Breast epithelium (tissue), 4 donors: ENCODE results near the gene BMI1. TPM values are rescaled to one million over a fixed set of nuclear protein-coding genes. Genes with fewer than 3 reads are reported as not detected.

Source experiments
- DNase-seq, 2 donors: peaks; one replicate each; pipeline ENCODE4 v3.0.0-alpha.2; 2019; ENCODE audit warnings: low spot score in 2 of 2
- H3K27ac ChIP-seq, 2 donors: fragments of 200-600 bp; sonication (generic) in 1 of 2; one replicate each; pipeline ENCODE4 v1.5.1; 2016 to 2019; ENCODE audit warnings: mild to moderate bottlenecking in 1 of 2
- H3K27me3 ChIP-seq, 2 donors: fragments of 200-600 bp; sonication (generic) in 1 of 2; one replicate each; pipeline versions ENCODE4 v1.5.1 to v1.6.0; 2017 to 2019; ENCODE audit warnings: control low read depth in 1 of 2, mild to moderate bottlenecking in 1 of 2
- H3K36me3 ChIP-seq: fragments of 200-600 bp; one replicate; pipeline ENCODE4 v1.5.1; 2019
- H3K4me1 ChIP-seq, 2 donors: fragments of 200-600 bp; sonication (generic); one replicate each; pipeline ENCODE4 v1.5.1; 2016 to 2019; ENCODE audit warnings: control low read depth in 1 of 2
- H3K4me3 ChIP-seq, 3 donors: fragments of 200-600 bp; sonication (generic); 1 replicate in 2 of 3; 2 replicates in 1 of 3; pipeline ENCODE4 v1.5.1; 2016 to 2019; ENCODE audit warnings: mild to moderate bottlenecking in 3 of 3, moderate library complexity in 2 of 3
- H3K9me3 ChIP-seq, 2 donors: fragments of 200-600 bp; sonication (generic) in 1 of 2; one replicate each; pipeline ENCODE4 v1.5.1; 2016 to 2019; ENCODE audit warnings: control low read depth in 1 of 2
- CTCF ChIP-seq, 3 donors: fragments of 450-650 bp; IDR thresholded peaks; one replicate each; pipeline ENCODE4 v1.5.1; 2016 to 2017; ENCODE audit warnings: antibody characterized with exemption in 3 of 3, mild to moderate bottlenecking in 3 of 3, moderate library complexity in 3 of 3
- POLR2A ChIP-seq: fragments of 450-650 bp; IDR thresholded peaks from one replicate; pipeline ENCODE4 v1.6.1; 2016; ENCODE audit warnings: antibody characterized with exemption, mild to moderate bottlenecking, moderate library complexity
- POLR2AphosphoS5 ChIP-seq, 3 donors: sonication (generic); formaldehyde crosslinking; IDR thresholded peaks; one replicate each; pipeline ENCODE4 v1.6.1; 2017; ENCODE audit warnings: antibody characterized with exemption in 3 of 3
- intact Hi-C: fragments of 100-400 bp; cut with DNase I; formaldehyde crosslinking; loops from one replicate; pipeline ENCODE4 v1.15.1; 2023; ENCODE audit warnings: low total_unique reads
- total RNA-seq, 3 donors: library from RNA; depleted of rRNA; stranded (reverse); fragments of >200 nt; gene quantifications; one replicate each; pipeline ENCODE4 v1.1.0, GENCODE V29; 2016

The BMI1 gene
- total RNA-seq, 3 donors from 2014 or later: 48.5 to 92.3 (median 68.5) TPM

- intact Hi-C loops: no loop called here
These were observed 49.4 kb downstream of the BMI1 start for GRCh38 chr10:22370320-22370719.

GRCh38 chr10:22372298-22372697, 51.4 kb downstream of the BMI1 start:
- Histone ChIP-seq H3K9me3 (no peaks in the 10 kb centered on the region), H3K4me1 (no peaks in the 10 kb centered on the region), H3K27ac (no peak overlapping the region), H3K27me3 (no peaks in the 10 kb centered on the region), H3K4me3 (no peak overlapping the region), H3K36me3 (no peaks in the 10 kb centered on the region)
- TF ChIP-seq POLR2AphosphoS5 (IDR thresholded peaks at IDR 0.05) (no peak), POLR2A (no peak), CTCF (IDR thresholded peaks at IDR 0.05) (no peak)
- intact Hi-C loops: no loop called here
- DNase-seq: no peak

More at GRCh38 chr10:22370320-22370719, 49.4 kb downstream of the BMI1 start:
- Histone ChIP-seq H3K36me3 (no peaks in the 10 kb centered on the region), H3K4me3 (no peak overlapping the region), H3K27me3 (no peaks in the 10 kb centered on the region), H3K27ac (no peak overlapping the region), H3K9me3 (no peaks in the 10 kb centered on the region), H3K4me1 (no peaks in the 10 kb centered on the region)
- TF ChIP-seq POLR2A (no peak), POLR2AphosphoS5 (IDR thresholded peaks at IDR 0.05) (no peak), CTCF (IDR thresholded peaks at IDR 0.05) (no peak)
- no peak for DNase-seq

- intact Hi-C loops: no loop called here
- DNase-seq: no peak
- Histone ChIP-seq H3K4me1 (no peaks in the 10 kb centered on the region), H3K27me3 (no peaks in the 10 kb centered on the region), H3K9me3 (no peaks in the 10 kb centered on the region), H3K36me3 (no peaks in the 10 kb centered on the region), H3K4me3 (no peak overlapping the region), H3K27ac (no peak overlapping the region)
- TF ChIP-seq CTCF (IDR thresholded peaks at IDR 0.05) (no peak), POLR2A (no peak), POLR2AphosphoS5 (IDR thresholded peaks at IDR 0.05) (no peak)
These were observed 52.0 kb downstream of the BMI1 start for GRCh38 chr10:22372917-22373316.

- no peak for TF ChIP-seq POLR2AphosphoS5 (IDR thresholded peaks at IDR 0.05)
- no peak for TF ChIP-seq POLR2A
- no peak for TF ChIP-seq CTCF (IDR thresholded peaks at IDR 0.05)
These were observed 53.7 kb downstream of the BMI1 start for GRCh38 chr10:22374489-22375126.

GRCh38 chr10:22379059-22379458, 58.2 kb downstream of the BMI1 start:
- Histone ChIP-seq H3K9me3 (no peaks in the 10 kb centered on the region), H3K27ac (no peak overlapping the region), H3K36me3 (no peaks in the 10 kb centered on the region), H3K4me1 (no peaks in the 10 kb centered on the region), H3K4me3 (no peak overlapping the region), H3K27me3 (no peaks in the 10 kb centered on the region)
- TF ChIP-seq POLR2AphosphoS5 (IDR thresholded peaks at IDR 0.05): no peak
- no peak for TF ChIP-seq CTCF (IDR thresholded peaks at IDR 0.05)
- TF ChIP-seq POLR2A: no peak
- no peak for DNase-seq
- intact Hi-C loops: no loop called here

More at GRCh38 chr10:22374489-22375126, 53.7 kb downstream of the BMI1 start:
- no peaks in the 10 kb centered on the region for H3K9me3 ChIP-seq
- no peaks in the 10 kb centered on the region for H3K4me1 ChIP-seq
- intact Hi-C loops: no loop called here
- DNase-seq: no peak
- no peaks in the 10 kb centered on the region for H3K27me3 ChIP-seq
- H3K27ac ChIP-seq: no peak overlapping the region
- no peak overlapping the region for H3K4me3 ChIP-seq
- no peaks in the 10 kb centered on the region for H3K36me3 ChIP-seq

Other genes with a start within 250 kb of the BMI1 start
- not detected for gene EBLN1, start 103.1 kb upstream of the BMI1 start, total RNA-seq
- 10 to 100 TPM; 30.1 to 51.4 (median 35.7) TPM for gene COMMD3, start 4.7 kb upstream of the BMI1 start, total RNA-seq
- 1 to 10 TPM in 1 of 3 donors, under 1 TPM in 1, not detected in 1; 0.59 to 4.9 TPM for gene SPAG6, start 24.4 kb downstream of the BMI1 start, total RNA-seq